ENCODE results near the gene SEC24A.
A peak's percentile ranks its signal among the peaks of the same experiment; 100 is the strongest.
"Not testable (repeated sequence)": the region's sequence is repeated elsewhere in the genome, so short reads cannot be mapped to it uniquely, and the experiment has no call there.

SEC24A gene

GRCh38 chr5:134749415-134749814 is 100.8 kb downstream of the SEC24A start:
- DNase-seq (ENCODE audit: low read depth) = no peak

- no peak for DNase-seq (ENCODE audit: low read depth)
Measured at GRCh38 chr5:134758176-134758503, 109.6 kb downstream of the SEC24A start.

- DNase-seq (ENCODE audit: low read depth) = peak; percentile 95
Measured at GRCh38 chr5:134758504-134759341, 110.1 kb downstream of the SEC24A start, which contains the start of gene DDX46. Gene DDX46 (plus strand): TSS chr5:134758779. CDS start chr5:134758939, 160 bp downstream.

- DNase-seq (ENCODE audit: low read depth) = not testable (repeated sequence)
Measured at GRCh38 chr5:134767528-134768291, 119.1 kb downstream of the SEC24A start.

- no peak for DNase-seq (ENCODE audit: low read depth)
Measured at GRCh38 chr5:134769206-134769605, 120.6 kb downstream of the SEC24A start.

- no peak for DNase-seq (ENCODE audit: low read depth)
Measured at GRCh38 chr5:134772461-134773125, 124.0 kb downstream of the SEC24A start.

- DNase-seq (ENCODE audit: low read depth) = no peak
Measured at GRCh38 chr5:134777366-134777765, 128.8 kb downstream of the SEC24A start.
